HG03521 (cell line): ENCODE results near the gene ENPP3.

ENCODE experiments used
- ATAC-seq: cut with Tn5 transposase; IDR thresholded peaks from one replicate; pipeline ENCODE4 v1.9.1; 2021; ENCODE audit warnings: mild to moderate bottlenecking, moderate library complexity; ENCODE audit not compliant: unreplicated experiment

ENPP3 gene

DNA sequence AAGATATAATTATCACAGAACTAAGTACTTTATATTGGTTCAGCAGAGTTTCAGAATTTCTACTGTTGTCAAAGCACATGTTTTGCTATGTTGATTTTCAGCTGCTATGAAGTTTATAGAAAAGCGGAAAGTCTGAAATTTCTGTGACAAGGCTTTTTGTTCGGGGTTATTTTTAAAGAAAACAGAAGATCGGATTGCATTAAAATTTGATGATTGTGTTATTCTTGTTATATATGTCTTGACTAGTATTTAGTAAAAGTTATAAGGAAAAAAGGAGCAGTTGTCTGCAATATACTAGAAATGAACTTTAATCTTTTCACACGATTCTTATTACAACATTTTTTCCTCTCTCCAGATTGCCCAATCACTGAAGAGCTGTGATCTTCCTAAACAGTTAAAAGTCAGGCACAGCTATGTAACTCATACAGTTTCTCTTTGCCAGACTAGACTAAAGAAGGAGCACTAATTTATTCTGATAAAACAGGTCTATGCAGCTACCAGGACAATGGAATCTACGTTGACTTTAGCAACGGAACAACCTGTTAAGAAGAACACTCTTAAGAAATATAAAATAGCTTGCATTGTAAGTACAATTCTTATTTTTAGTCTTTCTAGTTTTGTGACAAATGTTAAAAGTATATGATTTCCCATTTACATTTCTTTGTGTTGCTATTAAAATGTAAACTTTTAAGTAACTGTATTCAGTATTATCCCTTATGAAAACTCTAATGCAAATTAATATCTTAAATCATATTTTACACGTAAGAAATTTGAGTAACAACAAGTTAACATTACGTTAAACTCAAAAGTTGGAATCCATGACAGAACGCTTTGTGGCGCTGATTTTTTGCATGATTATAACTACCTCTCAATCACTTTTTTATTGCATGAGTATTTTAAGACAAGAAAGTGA is at the start of gene ENPP3:
Gene ENPP3 (plus strand): TSS at position 423 of the 913 bp plus-strand sequence. CDS start 83 bp downstream, at position 506.
- ATAC-seq = no peak

GRCh38 chr6:131587909-131588308 is 49.2 kb upstream of the ENPP3 start:
- no peak for ATAC-seq

DNA sequence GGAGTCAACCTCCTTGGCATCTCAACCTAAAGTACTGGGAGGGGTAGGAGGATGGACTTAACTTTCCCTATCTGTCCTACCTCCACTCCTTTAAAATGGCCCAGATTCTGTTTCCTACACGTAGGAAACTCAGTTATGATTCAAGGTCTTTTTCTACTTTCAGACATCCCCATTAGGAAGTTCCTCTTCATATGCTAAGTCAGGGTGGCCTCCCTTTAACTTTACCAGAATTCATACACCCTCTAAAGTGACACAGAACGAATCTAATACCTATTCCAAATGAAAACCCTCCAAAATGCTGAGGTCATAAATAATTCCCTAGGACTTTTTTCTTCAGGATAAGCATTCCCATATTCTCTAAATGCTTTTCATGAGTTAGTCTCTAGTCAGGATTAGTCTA is 48.5 kb upstream of the ENPP3 start:
- ATAC-seq = no peak

- ATAC-seq = no peak
Observed at GRCh38 chr6:131592935-131593334, 44.2 kb upstream of the ENPP3 start.

- ATAC-seq = no peak
Observed at GRCh38 chr6:131594074-131594473, 43.0 kb upstream of the ENPP3 start.

DNA sequence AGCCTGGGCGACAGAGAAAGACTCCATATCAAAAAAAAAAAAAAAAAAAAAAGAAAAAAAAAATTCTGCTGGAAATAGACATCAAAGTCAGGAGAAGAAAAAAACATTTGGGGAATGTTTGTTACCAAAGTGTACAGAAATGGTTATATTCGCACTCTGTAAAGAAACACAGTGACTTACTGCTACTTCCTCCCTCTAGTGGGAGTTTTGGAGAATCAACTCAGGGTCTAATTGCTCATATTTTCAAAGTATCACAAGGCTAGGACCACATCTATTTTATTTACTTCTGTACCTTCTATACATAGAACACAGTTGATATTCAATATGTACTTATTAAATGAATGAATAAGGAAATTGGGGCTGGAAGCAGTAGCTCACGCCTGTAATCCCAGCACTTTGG is 39.7 kb upstream of the ENPP3 start:
- no peak for ATAC-seq

- no peak for ATAC-seq
Observed at GRCh38 chr6:131600716-131601115, 36.4 kb upstream of the ENPP3 start.

DNA sequence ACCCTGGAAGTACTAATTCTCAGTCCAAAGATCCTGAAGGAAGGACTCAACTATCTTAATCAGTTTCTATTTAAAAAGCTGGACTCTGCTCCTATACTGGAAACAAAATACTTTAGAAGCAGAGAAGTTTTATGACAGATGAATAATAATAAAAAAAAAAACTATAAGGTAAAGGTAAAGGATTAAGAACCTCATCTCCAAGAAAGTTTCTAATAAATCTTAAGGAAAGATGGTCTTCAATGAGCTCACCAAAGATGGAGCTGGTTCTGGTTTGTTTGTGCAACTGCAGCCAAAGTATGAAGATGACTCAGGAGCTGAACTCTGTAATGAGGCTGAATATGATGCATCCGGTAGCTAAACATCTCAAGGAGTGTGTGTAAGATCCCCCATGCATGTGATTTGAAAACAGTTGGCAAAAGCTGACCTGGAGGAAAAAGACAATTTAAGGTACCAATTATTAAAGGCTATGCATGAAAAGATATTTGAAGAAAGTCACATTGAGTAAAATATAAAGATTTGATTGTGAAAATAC is 34.3 kb upstream of the ENPP3 start:
- no peak for ATAC-seq

GRCh38 chr6:131613296-131613925 is 23.7 kb upstream of the ENPP3 start:
- ATAC-seq = no peak

DNA sequence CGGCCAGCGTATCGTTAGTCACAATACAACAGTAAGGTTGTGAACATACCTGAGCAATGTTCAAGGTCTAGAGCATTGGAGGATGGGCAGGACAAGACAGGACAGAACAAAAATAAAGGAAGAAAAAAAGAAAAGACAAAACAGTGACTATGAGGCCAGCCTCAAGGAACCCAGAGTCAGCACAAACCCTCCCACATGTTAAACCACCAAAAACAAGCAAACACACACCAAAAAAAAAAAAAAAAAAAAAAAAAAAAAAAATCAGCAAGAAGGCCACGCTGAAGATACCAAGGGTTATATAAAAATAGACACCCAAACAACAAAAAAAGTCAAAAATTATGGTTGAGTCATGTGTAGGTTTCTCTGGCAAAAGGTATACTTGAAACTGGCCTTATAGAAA is 21.8 kb upstream of the ENPP3 start:
- ATAC-seq = no peak

DNA sequence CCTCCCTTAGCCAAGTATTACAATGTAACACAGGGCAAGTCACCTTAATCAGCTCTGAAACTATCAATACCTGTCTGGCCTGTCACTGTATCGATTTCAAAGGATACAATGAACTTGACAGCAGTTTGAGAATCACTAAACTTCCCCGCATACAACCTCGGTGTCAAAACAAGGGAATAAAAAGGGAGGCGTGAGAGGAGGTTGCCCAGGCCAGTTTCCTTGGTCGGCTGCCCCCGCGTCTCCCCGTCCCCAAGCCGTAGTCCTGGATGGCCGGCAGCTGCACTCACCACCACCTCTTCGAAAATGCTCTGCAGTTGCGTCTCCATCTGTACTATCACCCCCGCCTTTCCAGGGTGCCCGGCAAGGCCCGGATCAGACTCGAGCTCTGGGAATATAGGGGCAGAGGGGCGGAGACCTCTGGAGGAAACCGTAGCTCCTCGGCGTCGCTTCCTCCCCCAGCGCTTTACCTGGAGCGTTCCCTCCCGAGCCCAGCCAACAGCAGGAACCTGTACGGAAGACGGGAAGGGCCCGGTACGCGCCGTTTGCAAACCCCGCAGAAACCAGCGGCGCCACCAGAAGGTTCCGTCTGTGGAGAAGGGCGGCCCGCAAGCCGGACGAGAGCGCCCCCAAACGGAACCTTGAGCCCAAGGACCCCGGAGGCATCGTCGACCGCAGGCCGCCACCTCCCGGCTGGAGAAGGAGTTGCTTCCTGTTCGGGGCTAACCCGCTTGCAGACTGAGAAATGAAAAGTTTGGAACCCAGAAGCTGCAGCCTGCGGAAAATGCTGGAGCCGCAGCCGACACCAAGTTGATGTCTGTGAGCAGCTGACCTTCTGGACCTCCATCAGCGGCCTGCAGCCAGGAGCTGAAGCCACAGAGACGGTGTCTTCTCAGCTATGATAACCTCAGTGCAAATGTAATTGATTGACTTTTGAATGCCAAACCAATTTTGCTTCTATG is 9.1 kb upstream of the ENPP3 start, which contains the start of gene MED23:
Gene MED23 (minus strand): TSS at position 519 of the 959 bp plus-strand sequence. CDS start 193 bp downstream, at position 326.
- peak; percentile 96 for ATAC-seq

DNA sequence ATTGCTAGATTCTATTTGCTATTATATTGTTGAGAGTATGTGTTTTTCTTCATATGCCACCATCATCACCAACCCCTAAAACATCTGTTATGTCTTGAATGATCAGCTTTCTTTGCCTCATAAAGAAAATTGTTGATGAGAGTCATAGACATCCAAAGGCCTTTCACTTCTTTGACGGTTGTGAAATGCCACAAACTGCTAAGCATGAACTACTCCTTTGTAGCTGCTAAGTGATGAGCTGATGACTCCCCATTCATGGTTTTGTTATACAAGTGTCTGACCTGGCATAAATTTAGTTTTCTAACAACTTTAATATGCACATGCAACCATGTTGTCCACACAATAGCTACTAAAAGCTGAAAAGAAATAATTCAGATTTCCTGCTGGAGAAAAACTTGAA is 8.4 kb upstream of the ENPP3 start:
- ATAC-seq = no peak

- no peak for ATAC-seq
Observed at GRCh38 chr6:131629651-131630050, 7.5 kb upstream of the ENPP3 start.

- ATAC-seq = no peak
Observed at GRCh38 chr6:131631625-131632289, 5.3 kb upstream of the ENPP3 start.

DNA sequence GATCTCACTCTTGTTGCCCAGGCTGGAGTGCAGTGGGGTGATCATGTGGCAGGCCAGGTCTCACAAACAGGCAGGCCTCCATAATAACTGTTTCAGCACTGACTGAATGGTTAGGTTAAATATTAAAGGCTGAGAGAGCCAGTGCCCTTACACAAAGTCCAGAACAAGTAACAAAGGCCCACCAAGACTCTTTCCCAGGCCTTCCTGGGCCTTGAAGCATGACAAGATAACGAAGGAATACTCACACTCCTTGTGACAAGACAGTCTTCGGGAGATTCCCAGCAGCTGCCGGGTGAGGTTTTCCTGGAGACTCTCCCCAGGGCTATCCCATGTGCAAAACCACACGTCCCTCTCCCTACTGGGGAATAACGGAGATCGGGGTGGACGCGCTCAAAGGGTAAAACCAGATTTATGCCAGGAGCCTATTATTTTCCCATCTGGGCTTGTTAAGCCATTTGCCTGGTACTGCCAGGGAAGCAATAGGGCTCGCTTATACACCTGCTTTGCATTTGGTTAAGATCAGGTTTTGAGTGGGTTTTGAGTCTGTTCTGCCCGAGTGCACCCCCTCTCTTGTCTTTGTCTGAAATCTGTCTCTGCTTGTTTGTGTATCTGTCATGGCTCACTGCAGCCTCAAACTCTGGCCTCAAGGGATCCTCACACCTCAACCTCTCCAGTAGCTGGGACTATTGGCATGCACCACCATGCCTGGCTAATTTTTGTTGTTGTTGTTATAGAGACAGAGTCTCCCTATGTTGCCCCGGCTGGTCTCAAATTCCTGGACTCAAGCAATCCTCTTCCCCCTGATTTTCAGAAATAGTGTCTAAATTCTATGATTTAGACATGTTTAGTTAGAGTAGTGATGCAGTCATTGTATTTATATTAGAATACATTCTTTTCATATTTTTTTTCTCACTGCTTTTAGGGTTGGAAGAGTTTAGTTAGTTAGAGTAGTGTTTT is 1.4 kb upstream of the ENPP3 start:
- ATAC-seq = peak; percentile 76

DNA sequence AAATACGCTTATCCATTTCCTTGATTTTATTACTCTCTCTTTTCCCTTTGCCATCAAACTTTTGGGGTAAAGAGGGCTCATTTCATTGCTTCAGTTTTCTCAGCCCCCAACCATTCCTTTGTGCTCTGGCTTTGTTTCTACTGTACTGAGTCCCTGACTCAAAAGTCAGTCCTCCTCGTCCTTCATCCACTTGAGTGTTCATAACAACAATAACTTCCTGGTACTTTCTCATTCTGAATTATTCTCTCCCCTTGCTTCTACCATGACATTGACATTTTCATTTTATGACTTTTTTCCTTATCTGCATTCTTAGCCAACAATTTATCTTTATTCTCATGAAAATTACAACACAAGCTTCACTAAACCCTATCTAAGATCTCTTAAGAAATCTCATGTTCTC is 911 bp downstream of the ENPP3 start:
- ATAC-seq = no peak

- ATAC-seq = peak; percentile 55
Observed at GRCh38 chr6:131640100-131640499, 3.0 kb downstream of the ENPP3 start.

GRCh38 chr6:131640576-131640975 is 3.5 kb downstream of the ENPP3 start:
- ATAC-seq = no peak

- ATAC-seq = no peak
Observed at GRCh38 chr6:131641554-131641953, 4.5 kb downstream of the ENPP3 start.
